Subcutaneous abdominal adipose tissue (tissue), 5 donors: Measurements from ENCODE around the gene ASTN2.

Experiments
- H3K27ac ChIP-seq: one replicate; pipeline ENCODE4 v1.7.0; 2013; ENCODE audit warnings: low read depth, mild to moderate bottlenecking, inconsistent platforms, low read length, moderate library complexity
- H3K27me3 ChIP-seq, 5 donors: one replicate each; pipeline ENCODE4 v1.7.0; 2013; ENCODE audit warnings: low read length in 5 of 5, inconsistent platforms in 1 of 5; ENCODE audit not compliant: control insufficient read depth in 5 of 5, insufficient read depth in 4 of 5
- H3K36me3 ChIP-seq, 5 donors: one replicate each; pipeline ENCODE4 v1.7.0; 2013; ENCODE audit warnings: low read length in 5 of 5; ENCODE audit not compliant: control insufficient read depth in 5 of 5, insufficient read depth in 5 of 5
- H3K4me1 ChIP-seq, 5 donors: one replicate each; pipeline ENCODE4 v1.7.0; 2013; ENCODE audit warnings: low read length in 5 of 5, mild to moderate bottlenecking in 3 of 5, moderate library complexity in 1 of 5; ENCODE audit not compliant: control insufficient read depth in 5 of 5, insufficient read depth in 5 of 5
- H3K4me3 ChIP-seq, 5 donors: one replicate each; pipeline ENCODE4 v1.7.0; 2013; ENCODE audit warnings: low read length in 5 of 5, low read depth in 1 of 5
- H3K9ac ChIP-seq, 5 donors: one replicate each; pipeline ENCODE4 v1.7.0; 2013; ENCODE audit warnings: low read length in 5 of 5, mild to moderate bottlenecking in 4 of 5, moderate library complexity in 3 of 5
- H3K9me3 ChIP-seq, 5 donors: one replicate each; pipeline ENCODE4 v1.7.0; 2013; ENCODE audit warnings: low read length in 5 of 5; ENCODE audit not compliant: control insufficient read depth in 5 of 5
- donor health status: healthy.
- donor health status: healthy.
- donor health status: healthy.
- donor health status: healthy.
- donor health status: healthy.

The ASTN2 gene

GRCh38 chr9:116617389-116617788 is 797.5 kb downstream of the ASTN2 start:
- H3K4me3 ChIP-seq: no peak overlapping the region
- no peak overlapping the region for H3K27ac ChIP-seq
- H3K9me3 ChIP-seq: no peaks in the 10 kb centered on the region
- H3K9ac ChIP-seq: no peak overlapping the region
- H3K36me3 ChIP-seq: peaks cover 0 to 4% (median 0%) of the 10 kb centered on the region in 5 donors
- no peaks in the 10 kb centered on the region for H3K27me3 ChIP-seq
- no peaks in the 10 kb centered on the region for H3K4me1 ChIP-seq

- no peak overlapping the region for H3K4me3 ChIP-seq
- peaks cover 0 to 4% (median 0%) of the 10 kb centered on the region in 5 donors for H3K36me3 ChIP-seq
- H3K27me3 ChIP-seq: no peaks in the 10 kb centered on the region
- no peak overlapping the region for H3K9ac ChIP-seq
- H3K4me1 ChIP-seq: no peaks in the 10 kb centered on the region
- no peak overlapping the region for H3K27ac ChIP-seq
- no peaks in the 10 kb centered on the region for H3K9me3 ChIP-seq
Observed at GRCh38 chr9:116616304-116616914, 798.4 kb downstream of the ASTN2 start.

GRCh38 chr9:116608064-116608463 is 806.8 kb downstream of the ASTN2 start:
- Histone ChIP-seq H3K27ac (no peak overlapping the region), H3K4me1 (peaks cover 0 to 7% (median 0%) of the 10 kb centered on the region in 5 donors), H3K9ac (no peak overlapping the region), H3K27me3 (no peaks in the 10 kb centered on the region), H3K36me3 (no peaks in the 10 kb centered on the region), H3K9me3 (no peaks in the 10 kb centered on the region), H3K4me3 (no peak overlapping the region)

- peak overlapping the region in 1 of 5 donors; percentile 8 for H3K4me3 ChIP-seq
- no peak overlapping the region for H3K9ac ChIP-seq
- peaks cover 0 to 7% (median 0%) of the 10 kb centered on the region in 5 donors for H3K4me1 ChIP-seq
- no peaks in the 10 kb centered on the region for H3K27me3 ChIP-seq
- peak overlapping the region; percentile 6 for H3K27ac ChIP-seq
- H3K36me3 ChIP-seq: no peaks in the 10 kb centered on the region
- no peaks in the 10 kb centered on the region for H3K9me3 ChIP-seq
Observed at GRCh38 chr9:116605904-116606341, 808.9 kb downstream of the ASTN2 start.

- Histone ChIP-seq H3K9me3 (no peaks in the 10 kb centered on the region), H3K27me3 (no peaks in the 10 kb centered on the region), H3K4me3 (no peak overlapping the region), H3K4me1 (peaks cover 0 to 7% (median 0%) of the 10 kb centered on the region in 5 donors), H3K9ac (no peak overlapping the region), H3K36me3 (no peaks in the 10 kb centered on the region), H3K27ac (no peak overlapping the region)
Observed at GRCh38 chr9:116605060-116605459, 809.8 kb downstream of the ASTN2 start.

- H3K36me3 ChIP-seq: no peaks in the 10 kb centered on the region
- H3K4me3 ChIP-seq: no peak overlapping the region
- H3K9me3 ChIP-seq: no peaks in the 10 kb centered on the region
- H3K27me3 ChIP-seq: no peaks in the 10 kb centered on the region
- peaks cover 0 to 7% (median 0%) of the 10 kb centered on the region in 5 donors for H3K4me1 ChIP-seq
- H3K9ac ChIP-seq: no peak overlapping the region
- no peak overlapping the region for H3K27ac ChIP-seq
Observed at GRCh38 chr9:116604251-116604650, 810.6 kb downstream of the ASTN2 start.

- H3K36me3 ChIP-seq: peaks cover 0 to 4% (median 0%) of the 10 kb centered on the region in 5 donors
Observed at GRCh38 chr9:116599342-116599884, 815.4 kb downstream of the ASTN2 start.

GRCh38 chr9:116596646-116597045 is 818.2 kb downstream of the ASTN2 start:
- peaks cover 0 to 4% (median 0%) of the 10 kb centered on the region in 5 donors for H3K36me3 ChIP-seq
- H3K9me3 ChIP-seq: no peaks in the 10 kb centered on the region
- no peak overlapping the region for H3K9ac ChIP-seq
- no peaks in the 10 kb centered on the region for H3K4me1 ChIP-seq
- H3K27me3 ChIP-seq: no peaks in the 10 kb centered on the region
- no peak overlapping the region for H3K4me3 ChIP-seq
- H3K27ac ChIP-seq: no peak overlapping the region

More at GRCh38 chr9:116599342-116599884, 815.4 kb downstream of the ASTN2 start:
- Histone ChIP-seq H3K9me3 (no peaks in the 10 kb centered on the region), H3K27ac (no peak overlapping the region), H3K27me3 (no peaks in the 10 kb centered on the region), H3K9ac (no peak overlapping the region), H3K4me1 (no peaks in the 10 kb centered on the region), H3K4me3 (no peak overlapping the region)

- Histone ChIP-seq H3K9me3 (peaks cover 0 to 2% (median under 1%) of the 10 kb centered on the region in 5 donors), H3K27ac (no peak overlapping the region), H3K27me3 (no peaks in the 10 kb centered on the region)
Observed at GRCh38 chr9:116594547-116594946, 820.3 kb downstream of the ASTN2 start.

GRCh38 chr9:116592970-116593369 is 821.9 kb downstream of the ASTN2 start:
- H3K4me1 ChIP-seq: no peaks in the 10 kb centered on the region
- no peak overlapping the region for H3K9ac ChIP-seq
- no peaks in the 10 kb centered on the region for H3K27me3 ChIP-seq
- H3K27ac ChIP-seq: no peak overlapping the region
- H3K9me3 ChIP-seq: peaks cover 2 to 10% (median 7%) of the 10 kb centered on the region in 5 donors
- no peak overlapping the region for H3K4me3 ChIP-seq
- H3K36me3 ChIP-seq: peaks cover 0 to 4% (median 0%) of the 10 kb centered on the region in 5 donors

More at GRCh38 chr9:116594547-116594946, 820.3 kb downstream of the ASTN2 start:
- Histone ChIP-seq H3K4me1 (no peaks in the 10 kb centered on the region), H3K4me3 (no peak overlapping the region), H3K36me3 (peaks cover 0 to 4% (median 0%) of the 10 kb centered on the region in 5 donors), H3K9ac (no peak overlapping the region)
